HG03108 (cell line): ENCODE data around the gene HDGF.

Experiments
- ATAC-seq: cut with Tn5 transposase; IDR thresholded peaks from one replicate; pipeline ENCODE4 v1.9.1; 2021; ENCODE audit warnings: moderate library complexity; ENCODE audit not compliant: unreplicated experiment

Gene HDGF

DNA sequence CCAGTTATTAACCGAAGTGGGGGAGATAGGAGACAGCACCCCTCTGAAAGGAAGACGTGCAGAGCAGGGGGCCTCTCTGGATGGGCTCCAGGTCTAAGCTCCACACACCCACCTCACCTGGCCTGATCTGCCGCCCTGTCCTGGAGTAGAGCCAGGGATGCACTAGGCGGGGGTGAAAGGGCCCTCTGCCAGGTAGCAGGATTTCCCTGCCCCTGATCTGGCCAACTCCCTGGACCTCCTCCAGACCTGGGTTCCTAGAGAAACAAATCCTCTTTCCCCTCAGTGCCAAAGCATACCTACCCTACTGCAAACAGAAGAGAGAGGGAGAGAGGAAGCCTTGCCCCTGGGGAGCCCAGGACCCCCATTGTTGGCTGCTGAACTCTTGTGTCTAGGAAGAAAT, 48.1 kb downstream of the HDGF start:
- ATAC-seq: no peak

DNA sequence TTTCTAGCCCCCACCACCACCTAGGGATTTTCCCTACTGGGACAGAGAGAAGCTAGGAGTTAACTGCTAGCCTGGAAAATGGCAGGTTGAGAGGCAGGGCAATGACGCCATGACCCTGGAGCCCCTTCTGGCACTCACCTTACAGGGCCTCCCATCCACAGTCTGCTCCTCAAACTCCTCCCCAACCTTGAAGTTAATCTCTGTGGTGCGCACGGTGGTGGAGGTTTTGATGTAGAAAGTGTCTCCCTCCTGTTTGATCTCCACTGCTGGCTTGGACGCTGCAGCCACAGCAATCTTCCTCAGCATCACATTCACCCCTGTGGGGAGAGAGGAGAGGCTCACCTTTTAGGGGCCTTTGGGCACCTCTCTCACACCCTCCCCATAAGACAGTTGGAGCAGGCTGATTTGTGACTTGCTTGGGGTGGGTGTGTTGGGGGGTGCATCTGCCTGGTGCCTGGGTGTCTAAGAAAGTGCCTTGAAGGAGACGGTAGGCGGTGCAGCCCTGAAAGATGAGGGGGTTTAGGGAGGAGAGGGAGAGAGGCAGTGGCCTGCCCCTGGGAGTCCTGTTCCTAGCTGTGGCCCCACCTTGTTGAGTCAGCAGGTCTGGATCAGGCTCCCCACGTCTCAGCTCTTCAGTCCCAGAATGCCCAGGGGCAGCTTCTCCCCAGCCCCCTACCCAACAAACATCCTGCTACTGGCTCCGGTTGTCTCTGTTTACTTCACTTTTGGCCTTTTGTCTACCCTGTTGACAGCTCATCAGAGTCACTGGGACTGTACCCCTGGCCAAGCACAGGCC, 50.5 kb downstream of the HDGF start:
- ATAC-seq: no peak

DNA sequence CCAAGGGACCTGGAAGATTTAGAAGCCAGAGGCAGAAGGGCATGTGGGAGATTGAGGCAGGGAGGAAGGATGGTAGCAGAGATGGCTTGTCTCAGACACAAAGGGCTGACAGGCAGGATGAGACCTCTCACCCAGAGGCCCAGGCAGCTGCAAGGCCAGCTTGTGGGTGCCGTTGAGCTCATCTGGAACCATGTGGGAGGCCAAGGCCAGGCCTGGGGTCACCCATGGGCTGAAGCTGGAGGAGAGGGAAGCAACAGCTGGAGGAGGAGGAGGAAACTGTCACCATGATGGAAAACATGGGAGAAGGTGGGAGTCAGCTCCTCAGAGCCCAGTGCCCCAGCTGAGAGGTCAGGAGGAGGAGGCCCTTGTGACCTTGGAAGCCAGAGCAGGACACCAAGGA, 52.5 kb downstream of the HDGF start:
- ATAC-seq: no peak

DNA sequence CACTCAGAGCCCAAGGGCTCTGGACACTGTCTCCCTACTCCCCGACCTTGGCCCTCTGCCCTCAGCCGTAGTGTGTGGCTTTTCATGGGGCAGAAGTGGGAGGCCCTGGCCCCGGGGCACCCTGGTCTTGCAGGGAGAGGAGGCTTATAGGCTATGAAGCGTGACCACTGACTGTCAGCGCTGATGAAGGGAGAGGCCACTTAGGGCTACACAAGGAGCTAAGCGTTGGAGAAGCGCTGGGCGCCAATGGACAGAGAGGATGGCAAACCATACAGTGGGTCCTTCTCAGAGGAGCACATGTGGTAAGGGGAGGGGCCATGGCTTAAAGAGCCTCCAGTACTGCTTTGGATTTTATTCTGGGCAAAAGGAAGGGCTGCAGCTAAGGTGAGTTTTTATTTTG, 54.0 kb downstream of the HDGF start:
- no peak for ATAC-seq

DNA sequence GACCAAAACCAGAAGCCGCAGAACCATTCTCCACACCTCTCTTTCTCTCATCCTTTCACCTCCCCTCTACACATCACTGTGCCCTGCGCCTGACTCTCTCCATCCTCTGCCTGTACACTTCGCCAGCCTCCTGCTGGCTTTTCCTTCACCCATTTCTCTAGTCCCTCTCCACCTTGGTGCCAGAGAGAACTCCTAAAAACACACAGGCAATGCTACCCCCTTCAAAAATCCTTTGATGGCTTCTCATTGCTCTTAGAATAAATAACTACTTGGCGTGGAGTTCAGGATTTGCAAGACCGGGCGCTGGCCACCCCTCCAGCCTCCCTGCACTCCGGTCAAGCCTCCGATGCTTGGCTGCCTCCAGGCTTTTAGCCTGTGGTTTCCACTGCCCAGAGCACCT, 54.7 kb downstream of the HDGF start:
- ATAC-seq: no peak

DNA sequence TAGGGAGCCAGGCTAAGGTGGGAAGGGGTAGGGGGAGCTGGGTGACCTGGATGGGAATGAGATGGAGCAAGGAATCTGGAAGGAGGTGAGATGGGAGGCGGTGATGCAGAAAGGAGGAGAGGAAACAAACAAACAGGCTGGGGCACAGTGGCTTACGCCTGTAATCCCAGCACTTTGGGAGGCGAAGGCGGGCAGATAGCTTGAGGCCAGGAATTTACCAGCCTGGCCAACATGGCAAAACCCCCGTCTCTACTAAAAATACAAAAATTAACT, 56.8 kb downstream of the HDGF start:
- no peak for ATAC-seq

DNA sequence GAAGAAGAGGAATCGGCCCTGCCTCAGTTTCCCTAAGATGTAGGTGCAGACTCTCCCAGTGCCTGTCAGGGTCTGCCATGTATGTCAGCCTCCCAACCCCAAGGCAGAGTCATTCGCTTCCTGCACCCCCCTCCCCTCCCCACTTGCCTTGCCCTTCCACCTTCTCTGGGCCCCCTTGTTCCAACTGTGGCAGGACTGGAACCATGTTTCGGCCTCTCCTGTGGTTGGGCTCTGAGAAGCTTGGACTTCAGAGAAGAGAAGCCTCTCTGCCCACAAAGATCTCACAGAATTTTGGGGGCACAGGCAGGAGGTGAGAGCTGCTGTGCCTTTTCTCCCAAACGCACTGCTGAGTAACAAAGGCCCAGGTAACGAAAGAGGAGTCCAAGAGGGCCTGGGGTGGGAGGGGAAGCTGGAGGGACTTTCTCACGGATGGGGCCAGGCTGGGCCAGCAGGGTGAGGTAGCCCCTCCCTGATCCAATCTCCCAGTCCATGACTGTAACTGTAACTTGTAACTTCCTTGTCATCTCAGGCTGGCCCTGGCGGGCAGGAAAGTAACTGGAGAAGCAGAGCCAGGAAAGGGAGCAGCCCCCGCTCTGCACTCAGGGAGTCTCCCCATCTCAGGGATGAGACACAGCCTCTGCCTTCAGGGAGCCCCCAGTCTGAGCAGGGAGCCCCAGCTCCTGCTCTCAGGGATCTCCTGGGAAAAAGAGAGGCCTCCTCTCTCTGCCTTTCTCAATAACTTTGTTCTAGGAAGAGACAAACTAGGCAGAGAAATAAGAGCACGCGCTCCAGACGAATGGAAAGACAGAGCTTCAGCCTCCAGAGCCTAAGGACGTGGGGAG, 57.4 kb downstream of the HDGF start:
- ATAC-seq: no peak

DNA sequence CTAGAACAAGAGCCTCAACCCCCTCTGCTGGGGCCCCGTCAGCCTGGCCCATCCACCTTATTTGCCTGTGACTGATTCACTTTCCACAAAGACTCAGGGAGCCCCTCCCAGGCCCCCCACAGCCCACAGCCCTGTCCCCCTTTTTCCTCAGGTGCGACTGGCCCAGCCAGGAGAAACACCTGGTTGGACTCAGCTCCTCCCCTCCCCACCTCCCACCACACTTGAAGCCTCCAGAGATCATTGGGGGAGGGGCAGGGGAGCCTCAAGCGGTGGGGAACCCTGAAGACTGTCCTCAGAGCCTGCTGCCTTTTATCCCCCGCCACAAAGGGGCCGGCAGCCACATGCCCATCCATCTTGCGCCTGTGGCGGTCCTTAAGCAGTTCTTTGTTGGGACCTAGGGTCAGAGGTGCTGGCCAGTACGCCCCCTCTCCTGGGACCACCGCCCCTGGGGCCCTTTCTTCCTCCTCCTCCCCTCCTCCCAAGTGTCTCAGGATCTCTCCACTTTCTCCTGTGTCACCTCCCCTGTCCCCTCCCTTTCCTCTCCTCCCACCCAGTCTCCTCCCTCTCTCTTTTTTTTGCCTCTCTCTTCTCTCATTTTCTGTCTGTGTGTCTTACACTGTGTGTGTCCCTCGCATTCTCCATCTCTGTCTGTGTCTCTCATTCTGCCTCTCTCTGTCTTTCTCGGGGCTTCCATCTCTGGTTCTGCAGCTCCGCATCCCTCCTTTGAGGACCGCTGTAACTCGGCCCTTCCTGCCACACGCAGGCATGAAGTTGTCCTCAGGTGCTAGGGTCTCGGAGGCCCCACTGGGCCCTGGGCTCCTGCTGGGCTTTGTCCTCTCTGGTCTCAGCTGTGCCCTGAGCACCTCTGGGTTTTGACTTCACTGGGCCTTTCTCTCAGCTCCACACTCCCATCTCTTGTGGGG, 58.3 kb downstream of the HDGF start:
- no peak for ATAC-seq

DNA sequence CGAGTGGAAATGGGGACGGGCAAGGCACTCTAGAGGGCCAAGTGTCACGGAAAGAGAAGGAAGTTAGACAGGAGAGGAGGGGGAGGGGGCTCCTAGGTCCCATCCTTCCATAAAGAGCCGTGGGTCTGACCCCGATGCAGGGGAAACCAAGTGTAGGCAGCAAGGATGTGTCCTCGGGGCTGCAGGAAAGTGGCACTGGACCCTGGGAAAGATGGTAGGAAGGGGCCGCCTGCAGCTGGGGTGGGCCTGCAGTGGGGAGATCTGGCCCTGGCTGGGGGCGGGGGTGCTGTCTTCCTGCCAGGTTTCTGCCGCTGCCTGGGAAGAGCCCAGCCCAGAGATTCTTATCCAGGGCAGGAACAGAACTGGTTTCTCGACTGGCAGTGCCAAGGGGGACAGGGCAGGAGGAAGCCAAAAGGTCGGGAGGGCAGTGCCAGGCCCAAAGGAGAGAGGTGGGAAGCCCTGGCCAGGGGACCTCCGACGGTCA, 59.0 kb downstream of the HDGF start:
- ATAC-seq: no peak
